Stimulated activated CD4-positive, alpha-beta T cell treated with anti-CD3 and anti-CD28 coated beads, Interleukin-12 subunit alpha, Interleukin-12 subunit beta, amount 100 ng/mL, for 24 hours (primary cell): ENCODE data around the gene IFNLR1.
A peak's percentile ranks its signal among the peaks of the same experiment; 100 is the strongest.

Source experiments
- DNase-seq, 2 experiments: peaks; one replicate each; pipeline ENCODE4 v3.0.0-alpha.2; 2020; ENCODE audit warnings: low read depth in 2 of 2

Gene IFNLR1

DNA sequence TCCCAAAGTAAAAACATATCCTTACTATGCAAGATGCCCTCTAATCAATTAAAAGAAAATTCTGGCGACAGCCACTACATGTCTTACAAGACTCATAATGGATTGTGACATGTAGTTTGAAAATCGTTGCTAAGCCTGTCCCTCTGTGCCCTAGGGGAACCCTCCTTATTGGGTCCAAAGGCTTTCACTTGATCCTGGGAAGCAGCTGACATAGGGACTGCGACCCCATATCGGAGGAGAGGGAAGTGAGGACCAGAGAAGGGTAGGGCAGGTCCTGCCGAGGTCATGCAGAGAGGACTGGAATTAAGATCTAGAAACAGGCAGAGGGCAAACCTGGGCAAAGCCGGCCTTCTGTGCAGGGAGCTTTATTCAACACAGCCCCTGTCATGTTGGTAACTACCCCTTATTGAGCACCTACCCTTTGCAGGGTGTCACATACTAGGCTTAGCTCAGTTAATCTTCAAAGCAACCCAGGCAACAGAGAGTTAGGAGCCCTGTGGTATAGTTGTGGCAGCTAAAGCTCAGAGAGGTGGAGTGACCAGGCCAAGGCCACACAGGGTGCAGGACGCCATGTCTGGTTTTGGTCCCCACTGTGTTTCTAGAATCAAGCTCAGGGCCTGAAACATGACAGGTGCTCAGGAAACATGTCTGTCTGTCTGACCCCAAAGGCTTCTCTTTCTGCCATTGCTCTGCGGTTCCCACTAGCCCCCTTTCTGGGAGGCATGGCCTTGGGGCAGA lies 18.4 kb upstream of the IFNLR1 start:
- no peak for DNase-seq

DNA sequence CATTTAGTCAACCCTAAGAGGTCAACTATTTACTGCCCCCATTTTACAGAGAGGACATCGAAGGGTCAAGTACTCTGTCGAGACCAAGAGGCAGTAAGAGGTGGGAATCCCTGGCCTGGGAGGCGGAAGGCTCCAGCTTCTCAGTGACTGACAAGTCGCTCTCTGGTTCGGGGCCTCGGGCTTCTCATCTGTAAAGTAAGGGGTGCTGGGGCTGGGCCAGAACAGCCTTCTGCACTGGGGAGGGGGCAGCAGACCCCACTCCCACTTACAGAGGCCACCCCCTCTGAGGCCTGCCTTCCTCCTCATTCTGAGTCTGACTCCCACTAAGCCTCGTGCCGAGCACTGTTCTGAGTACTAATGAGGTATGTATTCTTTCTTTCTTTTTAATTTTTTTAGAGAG lies 17.0 kb upstream of the IFNLR1 start:
- no peak for DNase-seq

DNA sequence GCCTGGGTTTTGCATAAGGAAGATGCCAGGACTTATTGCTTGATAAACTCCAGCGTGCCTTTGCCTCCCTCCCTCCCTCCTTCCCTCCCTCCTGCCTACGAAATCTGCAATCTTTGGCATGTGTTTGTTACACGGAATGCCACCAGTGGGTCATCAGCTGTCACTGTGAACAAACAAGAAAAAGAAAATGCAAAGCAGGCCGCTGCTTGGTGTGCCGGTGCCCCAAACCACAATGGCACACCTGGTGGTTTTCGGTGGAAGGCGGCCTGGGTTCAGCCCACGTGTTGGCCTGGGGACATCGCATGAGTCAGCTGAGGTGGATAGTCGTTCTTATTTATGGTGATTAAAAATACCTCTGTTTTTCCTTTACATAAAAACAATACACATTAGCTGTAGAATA lies 16.3 kb upstream of the IFNLR1 start:
- no peak for DNase-seq

DNA sequence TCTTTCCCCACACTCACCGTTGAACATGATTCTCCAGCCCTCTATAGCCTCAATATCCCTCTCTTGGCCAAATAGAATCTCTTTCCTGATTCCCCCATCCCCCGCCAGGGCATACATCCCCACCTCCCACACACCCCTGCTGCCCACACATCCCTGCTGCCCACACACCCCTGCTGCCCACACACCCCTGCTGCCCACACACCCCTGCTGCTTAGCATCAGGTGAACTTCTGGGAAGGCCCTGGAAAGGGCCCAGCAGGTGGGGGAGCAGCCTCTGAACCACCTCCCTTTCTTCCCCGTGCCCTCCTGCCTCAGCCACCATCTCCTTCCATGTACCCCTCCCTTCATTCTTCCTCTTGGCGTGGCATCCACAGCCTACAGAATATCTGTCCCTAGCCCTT lies 15.9 kb upstream of the IFNLR1 start:
- DNase-seq: no peak

DNA sequence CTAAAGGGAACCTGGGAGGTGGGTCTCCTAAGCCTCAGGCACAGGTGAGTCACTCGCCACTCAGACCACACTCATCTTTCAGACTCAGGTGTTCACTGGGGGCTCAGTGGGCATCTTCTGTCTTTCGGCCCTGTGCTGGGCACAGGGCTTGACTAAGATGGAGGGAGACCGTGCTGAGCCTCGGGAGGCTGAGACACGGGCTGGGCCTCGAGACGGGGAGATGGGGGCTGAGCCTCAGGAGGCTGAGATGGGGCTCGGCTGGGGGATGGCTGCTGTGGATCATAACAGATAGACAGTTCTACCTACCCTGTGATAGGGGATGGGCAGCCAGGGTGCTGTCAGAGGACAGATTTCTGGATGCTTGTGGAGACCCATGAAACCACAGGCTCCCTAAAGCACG lies 15.5 kb upstream of the IFNLR1 start:
- DNase-seq: no peak

DNA sequence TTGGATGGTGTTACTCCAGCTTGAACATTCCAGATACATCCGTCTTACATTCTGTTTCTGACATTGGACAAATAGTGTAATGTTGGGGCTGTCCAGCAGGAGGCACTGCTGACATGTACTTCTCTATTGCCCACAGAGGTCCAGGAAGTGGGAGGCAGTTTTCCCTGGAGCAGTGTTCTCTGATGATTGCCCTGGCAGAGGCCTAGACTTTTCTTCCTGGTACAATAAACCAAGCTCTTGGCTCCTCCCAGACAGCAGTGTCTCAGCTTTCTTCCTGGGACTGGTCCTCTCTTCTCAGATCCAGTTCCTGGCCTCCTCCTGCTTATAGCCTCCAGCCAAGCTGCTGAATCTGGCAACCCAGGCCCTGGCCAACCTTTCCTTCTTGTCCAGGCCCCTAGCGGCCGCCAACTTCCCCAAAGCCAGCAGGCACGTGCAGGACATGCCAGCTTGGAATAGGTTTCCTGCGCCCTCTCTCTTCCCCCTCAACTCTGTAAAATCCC lies 14.9 kb upstream of the IFNLR1 start:
- DNase-seq: peak in 1 of 2 experiments; percentile 59

DNA sequence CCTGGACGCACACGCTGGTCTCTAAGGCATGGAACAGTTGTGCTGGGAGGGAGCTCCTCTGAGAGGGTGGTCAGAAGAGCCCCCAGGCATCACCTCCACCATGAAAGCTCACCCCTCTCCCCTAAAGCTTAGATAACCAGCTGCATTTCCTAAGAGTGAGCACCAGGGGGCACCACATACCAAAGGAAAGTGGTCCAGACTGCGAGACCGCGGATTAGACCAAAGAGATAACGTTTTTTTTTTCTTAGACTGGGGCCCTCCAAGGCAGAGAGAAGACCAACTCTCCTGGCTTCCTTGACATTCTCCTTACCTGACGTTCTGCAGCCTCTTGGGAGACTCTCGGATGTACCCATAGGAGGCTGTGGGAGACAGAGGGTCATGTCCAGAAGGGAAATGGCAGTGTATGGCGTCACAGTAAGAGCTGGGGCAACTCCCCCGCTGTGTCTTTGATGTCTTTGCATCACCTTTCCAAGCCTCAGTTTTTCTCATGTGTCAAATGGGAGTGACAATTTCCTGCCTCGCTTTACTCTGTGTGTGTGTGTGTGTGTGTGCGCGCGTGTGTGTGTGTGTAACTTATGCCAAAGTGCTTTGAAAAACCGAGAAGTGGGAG lies 12.3 kb upstream of the IFNLR1 start:
- DNase-seq: peak; percentile 38 to 71

DNA sequence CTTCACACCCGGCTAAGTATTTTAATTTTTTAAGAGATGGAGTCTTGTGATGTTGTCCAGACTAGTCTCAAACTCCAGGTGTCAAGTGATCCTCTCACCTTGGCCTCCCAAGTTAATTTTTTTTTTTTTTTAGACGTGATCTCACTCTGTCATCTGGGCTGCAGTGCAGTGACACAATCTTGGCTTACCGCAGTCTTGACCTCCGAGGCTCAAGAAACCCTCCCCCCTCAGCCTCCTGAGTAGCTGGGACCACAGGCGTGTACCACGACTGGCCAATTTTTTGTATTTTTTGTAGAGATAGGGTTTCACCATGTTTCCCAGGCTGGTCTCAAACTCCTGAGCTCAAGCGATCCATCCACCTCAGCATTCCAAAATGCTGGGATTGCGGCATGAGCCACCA lies 11.7 kb upstream of the IFNLR1 start:
- DNase-seq: no peak

DNA sequence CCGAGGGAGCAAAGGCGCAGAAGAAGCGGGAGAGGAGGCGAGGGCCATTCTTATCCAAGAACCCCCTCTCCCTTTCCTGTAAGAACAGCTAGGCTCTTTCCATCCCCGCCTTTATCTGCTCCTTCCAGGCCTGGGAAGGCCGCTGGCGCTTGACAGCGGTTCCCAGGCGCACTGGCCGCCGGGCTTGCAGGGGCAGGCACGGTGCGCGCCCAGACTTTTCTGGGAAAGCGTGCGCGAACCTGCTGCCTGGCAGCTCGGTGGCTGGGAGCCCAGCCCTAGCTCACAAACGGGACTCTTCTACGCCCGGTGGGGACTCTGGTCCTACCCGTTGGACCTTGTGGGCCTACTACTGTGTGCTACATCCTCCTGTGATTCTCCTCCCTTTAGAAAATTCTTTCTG lies 8.8 kb upstream of the IFNLR1 start:
- no peak for DNase-seq

DNA sequence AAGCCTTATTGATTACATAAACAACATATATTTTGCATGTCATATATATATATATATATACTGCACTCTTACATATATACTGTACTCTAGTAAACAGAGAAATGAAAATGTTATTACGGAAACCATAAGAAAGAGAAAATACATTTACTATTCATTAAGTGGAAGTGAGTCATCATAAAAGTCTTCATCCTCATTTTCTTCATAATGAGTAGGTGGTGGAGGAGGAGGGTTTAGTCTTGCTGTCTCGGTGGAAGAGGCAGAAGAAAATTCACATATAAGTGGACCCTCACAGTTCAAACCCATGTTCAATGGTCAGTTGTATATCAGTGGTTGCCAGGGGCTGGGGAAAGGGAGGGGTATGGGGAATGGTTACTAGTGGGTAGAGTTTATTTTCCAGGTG lies 8.0 kb upstream of the IFNLR1 start:
- no peak for DNase-seq

DNA sequence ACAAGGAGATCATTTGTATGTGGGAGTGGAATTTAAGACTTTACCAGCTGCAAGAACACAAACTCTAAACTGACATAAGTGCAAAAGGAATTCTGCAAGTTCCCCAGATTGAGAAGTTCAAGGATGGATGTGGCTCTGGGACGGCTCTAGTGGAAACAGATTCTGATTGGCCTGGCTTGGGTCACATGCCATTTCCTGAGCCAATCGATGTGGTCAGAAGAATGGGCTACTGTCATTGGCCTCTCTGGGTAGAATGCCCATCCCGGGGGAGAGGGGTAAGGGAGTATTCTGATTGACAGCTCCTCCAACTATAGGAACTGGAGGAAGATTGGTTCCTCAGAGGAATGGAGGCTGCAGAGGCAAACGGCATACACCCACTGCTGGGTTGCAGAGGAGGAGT lies 6.0 kb upstream of the IFNLR1 start:
- no peak for DNase-seq

DNA sequence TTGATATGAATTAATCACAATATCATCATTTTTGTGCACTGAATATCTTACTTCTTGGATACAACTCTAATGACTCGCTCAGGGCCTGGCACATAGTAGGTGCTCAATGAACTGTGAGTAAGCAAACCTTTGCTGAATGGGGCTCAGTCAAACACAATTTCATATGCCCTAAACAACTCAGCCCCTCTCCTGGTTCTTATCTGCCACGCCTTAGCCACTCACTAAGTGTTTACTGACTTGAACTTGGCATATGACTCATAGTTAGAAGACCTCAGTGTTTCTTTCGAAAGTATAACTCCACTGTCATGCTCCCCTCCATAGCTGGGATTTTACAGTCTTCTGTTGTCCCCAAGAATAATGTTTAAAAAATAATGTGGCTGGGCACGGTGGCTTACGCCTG lies 4.8 kb upstream of the IFNLR1 start:
- peak; percentile 24 to 29 for DNase-seq

DNA sequence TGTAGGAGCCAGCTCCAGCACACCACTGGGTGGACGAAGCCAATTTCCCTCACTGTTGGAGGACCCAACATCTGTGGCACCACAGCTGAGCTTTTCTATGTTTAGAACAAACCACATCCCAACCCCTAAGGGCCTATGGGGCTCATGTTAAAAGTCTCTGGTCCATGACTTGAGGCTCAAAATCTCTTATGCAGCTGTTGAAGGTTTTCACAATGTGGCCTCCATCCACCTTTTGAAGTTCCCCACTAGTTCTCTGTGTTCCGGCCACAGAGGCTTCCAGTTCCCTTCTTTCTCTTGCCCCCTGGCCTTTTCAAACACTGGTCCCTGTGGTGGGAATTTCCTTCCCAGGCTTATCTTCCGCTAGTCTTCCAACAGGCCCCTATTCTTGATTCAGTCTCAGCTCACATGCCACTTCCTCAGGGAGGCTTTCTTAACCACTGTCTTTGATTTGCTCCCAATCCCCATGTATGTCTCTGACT lies 3.9 kb upstream of the IFNLR1 start:
- DNase-seq: no peak

DNA sequence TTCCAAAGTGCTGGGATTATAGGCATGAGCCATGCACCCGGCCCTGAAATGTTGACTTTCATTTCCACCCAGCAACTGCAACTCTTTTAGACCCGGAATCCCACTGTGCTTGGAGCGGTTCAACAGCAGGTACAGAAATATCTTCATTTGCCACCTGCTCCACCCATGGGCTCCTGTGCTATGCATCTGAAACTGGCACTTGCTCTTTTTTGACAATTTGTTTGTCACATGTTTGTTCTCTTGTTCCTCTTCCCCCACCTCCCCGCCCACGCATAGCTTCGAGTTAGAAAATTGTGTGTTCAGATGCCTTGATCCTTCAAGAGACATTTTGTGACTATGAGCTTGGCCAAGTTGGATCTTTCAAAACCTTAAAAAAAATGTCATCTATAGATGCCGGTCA lies 2.4 kb upstream of the IFNLR1 start:
- DNase-seq: no peak

DNA sequence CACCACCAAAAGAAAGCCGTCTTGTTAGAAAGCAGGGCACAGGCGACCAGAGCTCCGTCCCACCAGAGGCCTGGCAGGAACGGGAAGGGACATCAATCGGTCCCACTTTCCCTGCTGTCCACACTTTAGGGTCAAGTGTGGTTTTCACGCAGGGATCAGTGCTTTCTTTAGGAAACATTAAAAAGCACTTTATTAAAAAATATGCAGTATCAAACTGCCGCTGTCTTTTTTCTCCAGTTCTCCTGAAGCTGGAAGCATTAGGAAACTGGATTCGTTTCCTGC lies 437 bp downstream of the IFNLR1 start:
- DNase-seq: no peak

DNA sequence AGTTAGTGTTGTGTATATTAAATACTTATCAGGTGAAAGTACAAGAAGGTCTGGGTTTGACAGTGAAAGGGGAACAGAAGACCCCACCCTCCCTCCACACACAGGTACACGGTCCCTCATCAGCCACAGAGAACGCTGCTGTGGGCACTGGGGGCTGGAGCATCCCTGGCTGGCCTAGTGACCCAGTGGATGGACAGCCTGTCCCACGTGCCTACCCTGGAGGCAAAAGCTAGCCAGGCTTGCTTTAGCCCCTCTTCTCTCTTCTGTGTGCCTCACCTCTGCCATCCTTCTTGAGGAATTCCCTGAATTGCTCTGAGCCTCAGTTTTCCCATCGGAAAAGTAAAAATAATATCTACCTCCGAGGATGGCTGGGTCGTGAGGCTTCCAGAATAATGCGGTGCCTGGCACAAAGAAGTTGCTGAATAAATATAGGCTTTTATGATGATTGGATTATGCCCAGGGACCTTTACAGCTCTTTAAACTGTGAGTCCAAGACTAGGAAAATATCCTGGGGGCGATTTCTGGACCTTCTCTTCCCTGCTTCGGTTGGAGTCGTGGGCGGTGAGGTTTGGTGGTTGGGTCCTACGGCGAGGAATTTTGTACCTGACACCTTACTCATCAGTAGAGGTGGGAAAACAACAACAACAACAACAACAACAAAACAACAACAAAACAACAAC lies 918 bp downstream of the IFNLR1 start:
- DNase-seq: no peak

DNA sequence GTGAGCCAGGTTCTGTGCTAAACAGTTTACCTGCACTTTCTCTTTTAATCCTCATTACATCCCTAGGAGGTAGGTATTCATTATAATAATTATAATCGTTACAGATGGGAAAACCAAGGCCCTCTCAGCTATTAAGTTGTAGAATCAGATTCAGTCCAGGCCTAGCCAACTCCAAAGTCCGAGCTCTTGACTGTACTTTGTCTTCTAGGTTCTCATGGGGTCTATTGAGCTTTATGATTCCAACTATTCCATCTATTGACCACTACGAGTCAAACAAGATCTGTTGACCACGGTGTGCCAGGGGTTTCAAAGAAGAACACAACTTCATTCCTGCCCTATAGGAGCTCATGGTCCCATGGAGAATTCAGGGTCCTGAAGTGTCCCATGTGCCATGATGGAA lies 2.0 kb downstream of the IFNLR1 start:
- DNase-seq: no peak

DNA sequence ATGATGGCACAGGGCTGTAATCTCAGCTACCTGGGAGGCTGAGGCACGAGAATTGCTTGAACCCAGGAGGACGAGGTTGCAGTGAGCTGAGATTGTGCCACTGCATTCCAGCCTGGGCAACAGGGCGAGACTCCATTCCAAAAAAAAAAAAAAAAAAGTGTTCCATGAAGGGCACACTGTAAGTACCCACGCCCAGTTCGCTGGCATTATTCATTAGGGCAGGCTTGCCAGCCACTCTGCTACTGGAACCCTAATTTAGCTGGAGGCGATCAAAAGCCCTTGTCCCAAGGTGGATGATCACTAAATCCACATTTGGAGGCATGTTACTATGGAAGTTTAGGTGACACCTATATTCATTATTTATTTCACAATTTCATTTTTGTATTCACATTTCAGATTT lies 5.0 kb downstream of the IFNLR1 start:
- DNase-seq: no peak

DNA sequence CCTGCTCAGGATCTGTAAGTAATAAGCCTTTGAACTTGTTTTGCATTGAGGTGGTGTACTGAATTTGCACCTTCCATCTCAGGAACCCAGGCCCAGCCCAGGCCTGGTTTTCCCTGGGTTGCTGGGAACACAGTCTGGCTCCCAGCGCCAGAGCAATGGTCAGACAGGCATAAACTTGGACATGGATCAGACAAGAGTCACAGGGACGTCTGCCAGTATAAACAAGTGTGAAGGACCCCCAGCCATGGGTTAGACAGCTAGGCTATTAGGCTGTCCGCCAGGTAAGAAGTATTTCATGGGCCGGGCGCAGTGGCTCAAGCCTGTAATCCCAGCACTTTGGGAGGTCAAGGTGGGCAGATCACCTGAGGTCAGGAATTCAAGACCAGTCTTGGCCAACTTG lies 5.5 kb downstream of the IFNLR1 start:
- no peak for DNase-seq

DNA sequence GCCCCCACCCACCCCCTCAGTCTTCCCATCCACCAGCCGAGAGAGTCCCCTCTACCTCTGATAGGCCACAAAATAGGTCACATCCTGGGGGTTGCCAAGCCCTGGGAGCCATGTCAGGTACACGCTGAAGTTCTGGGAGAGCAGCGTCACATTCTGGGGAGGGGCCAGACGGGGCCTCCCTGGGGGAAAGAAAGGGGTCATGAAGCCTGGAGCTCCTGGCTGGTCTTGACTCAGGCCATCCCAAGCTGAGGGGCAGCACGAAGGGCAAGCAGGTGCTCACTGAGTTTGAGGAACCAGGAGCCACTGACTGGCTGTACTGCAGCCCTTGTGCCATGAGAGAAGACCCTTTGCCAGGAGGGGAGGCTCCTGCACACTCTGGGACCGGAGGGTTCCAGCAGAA lies 6.4 kb downstream of the IFNLR1 start:
- DNase-seq: no peak

DNA sequence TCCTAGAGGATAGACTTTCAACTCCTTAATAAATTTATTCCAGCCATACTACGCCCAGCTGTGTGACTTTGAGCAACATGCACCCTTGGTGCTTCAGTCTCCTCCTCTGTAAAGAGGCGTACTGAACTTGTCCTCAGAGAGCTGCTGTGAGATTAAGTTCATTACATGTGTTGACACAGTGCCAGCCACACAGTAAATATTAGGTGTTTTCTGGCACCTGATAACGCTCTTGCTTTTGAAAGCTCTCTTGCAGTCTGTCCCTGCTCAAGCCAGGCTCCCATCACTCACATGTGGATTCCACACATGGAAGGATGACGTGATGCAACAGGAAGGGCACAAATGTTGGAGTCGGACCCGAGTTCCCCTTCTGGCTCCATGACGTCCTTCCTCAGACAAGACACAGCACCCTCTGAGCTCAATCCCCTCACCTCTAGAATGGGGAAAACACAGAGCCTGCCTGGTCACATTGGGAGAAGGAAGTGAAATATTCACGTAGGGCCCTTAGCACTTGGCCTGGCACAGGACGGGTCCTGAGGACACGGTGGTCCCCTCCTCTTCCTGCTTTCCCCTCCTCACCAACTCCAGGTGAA lies 7.7 kb downstream of the IFNLR1 start:
- no peak for DNase-seq

DNA sequence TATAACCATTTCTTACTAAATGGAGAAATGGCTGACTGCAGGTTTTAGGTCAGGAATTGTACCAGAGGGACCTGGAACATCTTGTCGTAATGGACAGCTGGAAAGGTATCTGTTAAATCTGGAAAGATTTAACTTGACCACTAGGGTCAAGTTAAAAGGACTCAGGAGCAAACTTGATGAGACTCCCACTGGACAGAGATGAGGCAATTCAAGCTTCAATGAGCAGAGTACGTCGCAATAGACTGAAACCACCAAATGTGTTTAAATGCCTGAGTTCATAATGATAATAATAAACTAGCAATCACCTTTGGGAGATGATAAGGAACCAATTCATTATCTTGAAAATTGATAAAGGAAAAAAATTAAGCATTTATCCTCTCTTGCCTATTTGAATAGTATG lies 8.7 kb downstream of the IFNLR1 start:
- DNase-seq: no peak

DNA sequence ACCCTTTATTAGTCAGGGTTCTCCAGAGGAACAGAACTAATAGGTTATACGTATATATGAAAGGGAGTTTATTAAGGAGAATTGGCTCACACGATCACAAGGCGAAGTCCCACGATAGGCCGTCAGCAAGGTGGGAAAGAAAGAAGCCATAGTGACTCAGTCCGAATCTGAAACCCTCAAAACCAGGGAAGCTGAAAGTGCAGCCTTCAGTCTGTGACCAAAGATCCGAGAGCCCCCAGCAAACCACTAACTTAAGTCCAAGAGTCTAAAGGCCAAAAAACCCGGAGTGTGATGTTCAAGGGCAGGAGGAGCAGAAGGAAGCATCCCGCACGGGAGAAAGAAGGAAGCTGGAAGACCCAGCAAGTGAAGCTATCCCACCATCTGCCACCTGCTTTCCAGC lies 9.9 kb downstream of the IFNLR1 start:
- no peak for DNase-seq
